Panc1 (cell line): ENCODE data around the gene GPR21.

ENCODE experiments used
- CTCF ChIP-seq: fragments of 450-650 bp; IDR thresholded peaks from 2 replicates; pipeline ENCODE4 v1.5.1; 2017; ENCODE audit warnings: mild to moderate bottlenecking
- POLR2AphosphoS5 ChIP-seq: IDR thresholded peaks from 2 replicates; pipeline ENCODE4 v1.6.1; 2012; ENCODE audit warnings: mild to moderate bottlenecking, low read depth, low read length, moderate library complexity
- TF ChIP-seq, protein P1 (sequence below), 2 experiments: IDR thresholded peaks; 2 replicates each; pipeline ENCODE4 v1.6.1; 2011 to 2012; ENCODE audit warnings: low read depth in 2 of 2, control low read depth in 1 of 2, low read length in 1 of 2, mild to moderate bottlenecking in 1 of 2, moderate library complexity in 1 of 2; ENCODE audit not compliant: insufficient read depth in 1 of 2

- TF ChIP-seq CTCF (no peak), POLR2AphosphoS5 (no peak)
- TF ChIP-seq, protein P1, sequence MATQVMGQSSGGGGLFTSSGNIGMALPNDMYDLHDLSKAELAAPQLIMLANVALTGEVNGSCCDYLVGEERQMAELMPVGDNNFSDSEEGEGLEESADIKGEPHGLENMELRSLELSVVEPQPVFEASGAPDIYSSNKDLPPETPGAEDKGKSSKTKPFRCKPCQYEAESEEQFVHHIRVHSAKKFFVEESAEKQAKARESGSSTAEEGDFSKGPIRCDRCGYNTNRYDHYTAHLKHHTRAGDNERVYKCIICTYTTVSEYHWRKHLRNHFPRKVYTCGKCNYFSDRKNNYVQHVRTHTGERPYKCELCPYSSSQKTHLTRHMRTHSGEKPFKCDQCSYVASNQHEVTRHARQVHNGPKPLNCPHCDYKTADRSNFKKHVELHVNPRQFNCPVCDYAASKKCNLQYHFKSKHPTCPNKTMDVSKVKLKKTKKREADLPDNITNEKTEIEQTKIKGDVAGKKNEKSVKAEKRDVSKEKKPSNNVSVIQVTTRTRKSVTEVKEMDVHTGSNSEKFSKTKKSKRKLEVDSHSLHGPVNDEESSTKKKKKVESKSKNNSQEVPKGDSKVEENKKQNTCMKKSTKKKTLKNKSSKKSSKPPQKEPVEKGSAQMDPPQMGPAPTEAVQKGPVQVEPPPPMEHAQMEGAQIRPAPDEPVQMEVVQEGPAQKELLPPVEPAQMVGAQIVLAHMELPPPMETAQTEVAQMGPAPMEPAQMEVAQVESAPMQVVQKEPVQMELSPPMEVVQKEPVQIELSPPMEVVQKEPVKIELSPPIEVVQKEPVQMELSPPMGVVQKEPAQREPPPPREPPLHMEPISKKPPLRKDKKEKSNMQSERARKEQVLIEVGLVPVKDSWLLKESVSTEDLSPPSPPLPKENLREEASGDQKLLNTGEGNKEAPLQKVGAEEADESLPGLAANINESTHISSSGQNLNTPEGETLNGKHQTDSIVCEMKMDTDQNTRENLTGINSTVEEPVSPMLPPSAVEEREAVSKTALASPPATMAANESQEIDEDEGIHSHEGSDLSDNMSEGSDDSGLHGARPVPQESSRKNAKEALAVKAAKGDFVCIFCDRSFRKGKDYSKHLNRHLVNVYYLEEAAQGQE (IDR thresholded peaks at IDR 0.05; ENCODE audit: insufficient read depth in 1 of 2, low read depth in 2 of 2, low read length in 1 of 2), result no peak
Measured at GRCh38 chr9:123011878-123012528, 21.5 kb upstream of the GPR21 start.
